CD4-positive, alpha-beta memory T cell (primary cell): Measurements from ENCODE around the gene GGNBP2. TPM values are rescaled to one million over a fixed set of nuclear protein-coding genes. Genes with fewer than 3 reads are reported as not detected.

Source experiments
- CTCF ChIA-PET: fragments of 350-600 bp; sonication (Branson Sonifier 250); formaldehyde crosslinking; loops from one replicate; lab custom pipeline; 2021; ENCODE audit warnings: inconsistent platforms; ENCODE audit not compliant: partially characterized antibody; lab: Charles Lee
- POLR2A ChIA-PET: fragments of 350-600 bp; sonication (Branson Sonifier 250); formaldehyde crosslinking; loops from one replicate; lab custom pipeline; 2021; ENCODE audit not compliant: partially characterized antibody; lab: Charles Lee
- DNase-seq, 5 donors: peaks; one replicate each; pipeline versions ENCODE4 v3.0.0 to v3.0.0-alpha.2; 2020 to 2022; ENCODE audit warnings: mixed read lengths in 1 of 5
- H3K27ac ChIP-seq: one replicate; pipeline ENCODE4 v1.7.0; 2013; ENCODE audit warnings: low read depth, low read length
- H3K27me3 ChIP-seq: 2 replicates; pipeline ENCODE4 v1.7.0; 2013; ENCODE audit warnings: mild to moderate bottlenecking, low read length, moderate library complexity; ENCODE audit not compliant: insufficient read depth
- H3K36me3 ChIP-seq: 2 replicates; pipeline ENCODE4 v1.7.0; 2013; ENCODE audit warnings: mild to moderate bottlenecking, low read length, moderate library complexity; ENCODE audit not compliant: insufficient read depth
- H3K4me1 ChIP-seq: 2 replicates; pipeline ENCODE4 v1.7.0; 2013; ENCODE audit warnings: mild to moderate bottlenecking, low read length, moderate library complexity; ENCODE audit not compliant: insufficient read depth
- H3K4me3 ChIP-seq, 2 donors: one replicate each; pipeline ENCODE4 v1.7.0; 2013; ENCODE audit warnings: low read length in 2 of 2, mild to moderate bottlenecking in 1 of 2
- H3K9me3 ChIP-seq, 2 donors: one replicate each; pipeline ENCODE4 v1.7.0; 2013; ENCODE audit warnings: low read length in 2 of 2, control low read depth in 1 of 2; ENCODE audit not compliant: control insufficient read depth in 1 of 2
- H3K27ac Mint-ChIP-seq, 7 donors: one replicate each; pipeline ENCODE4 v1.8.0; 2020 to 2021; ENCODE audit warnings: mixed read lengths in 7 of 7, mild to moderate bottlenecking in 6 of 7, inconsistent platforms in 3 of 7, moderate library complexity in 3 of 7
- H3K27me3 Mint-ChIP-seq, 2 donors: one replicate each; pipeline ENCODE4 v1.8.0; 2020 to 2021; ENCODE audit warnings: mixed read lengths in 2 of 2
- H3K36me3 Mint-ChIP-seq, 2 donors: one replicate each; pipeline ENCODE4 v1.8.0; 2020 to 2021; ENCODE audit warnings: mixed read lengths in 2 of 2, inconsistent platforms in 1 of 2, mild to moderate bottlenecking in 1 of 2
- H3K4me1 Mint-ChIP-seq, 4 donors: one replicate each; pipeline ENCODE4 v1.8.0; 2020 to 2021; ENCODE audit warnings: mixed read lengths in 4 of 4, mild to moderate bottlenecking in 1 of 4
- H3K4me3 Mint-ChIP-seq, 8 donors: one replicate each; pipeline ENCODE4 v1.8.0; 2020 to 2021; ENCODE audit warnings: mixed read lengths in 8 of 8, mild to moderate bottlenecking in 7 of 8, moderate library complexity in 6 of 8, inconsistent platforms in 3 of 8
- H3K9me3 Mint-ChIP-seq, 8 donors: one replicate each; pipeline ENCODE4 v1.8.0; 2020 to 2021; ENCODE audit warnings: mixed read lengths in 8 of 8, mild to moderate bottlenecking in 5 of 8, inconsistent platforms in 3 of 8, moderate library complexity in 1 of 8
- intact Hi-C: fragments of 100-400 bp; cut with micrococcal nuclease; formaldehyde crosslinking; loops from one replicate; pipeline ENCODE4 v1.15.1; 2023
- polyA plus RNA-seq, 2 donors: library from polyadenylated mRNA; unstranded; fragments of 300-500 nt; fragmentation: Illumina TruSeq; gene quantifications; one replicate each; pipeline ENCODE4 v1.2.3, GENCODE V29; 2021
- total RNA-seq, 2 experiments: library from RNA; stranded (reverse); gene quantifications; one replicate each; pipeline ENCODE4 v1.2.3, GENCODE V29; 2021

The GGNBP2 gene
- total and polyA plus RNA-seq, 4 experiments from 2014 or later, result 45.5 to 143 (median 112) TPM

- H3K36me3 Mint-ChIP-seq, result peaks cover 6 to 51% of the 10 kb centered on the region in 2 donors
- H3K27me3 ChIP-seq, result no peaks in the 10 kb centered on the region
- intact Hi-C loops, result loop anchor here (10.0 kb wide), 1 partner anchor 192 kb away; no protein-coding TSS in a partner anchor
- H3K9me3 ChIP-seq, result no peaks in the 10 kb centered on the region
- no peaks in the 10 kb centered on the region for H3K27me3 Mint-ChIP-seq
- ChIA-PET CTCF (no interaction called here), POLR2A (no interaction called here)
- peaks cover 9% of the 10 kb centered on the region for H3K36me3 ChIP-seq
- H3K4me3 Mint-ChIP-seq, result peak overlapping the region in 3 of 8 donors; percentile 24 to 58 (median 48)
- peaks cover 9 to 33% (median 19%) of the 10 kb centered on the region in 4 donors for H3K4me1 Mint-ChIP-seq
- peaks cover 0 to 2% (median 0%) of the 10 kb centered on the region in 8 donors for H3K9me3 Mint-ChIP-seq
- peaks cover 12% of the 10 kb centered on the region for H3K4me1 ChIP-seq
- H3K27ac ChIP-seq, result no peak overlapping the region
- DNase-seq, result no peak
- peak overlapping the region in 4 of 7 donors; percentile 1 to 91 (median 75) for H3K27ac Mint-ChIP-seq
- no peak overlapping the region for H3K4me3 ChIP-seq
These were observed 12.2 kb upstream of the GGNBP2 start for GRCh38 chr17:36532435-36532975.

GRCh38 chr17:36533935-36534839, 10.5 kb upstream of the GGNBP2 start:
- Mint-ChIP-seq H3K4me3 (peak overlapping the region; percentile 90 to 97 (median 95)), H3K36me3 (peaks cover 4 to 44% of the 10 kb centered on the region in 2 donors), H3K27ac (peak overlapping the region; percentile 91 to 97 (median 96)), H3K27me3 (no peaks in the 10 kb centered on the region), H3K9me3 (peaks cover 0 to 2% (median 0%) of the 10 kb centered on the region in 8 donors), H3K4me1 (peaks cover 8 to 31% (median 19%) of the 10 kb centered on the region in 4 donors)
- Histone ChIP-seq H3K36me3 (peaks cover 4% of the 10 kb centered on the region), H3K4me3 (peak overlapping the region; percentile 58 to 99), H3K9me3 (no peaks in the 10 kb centered on the region), H3K4me1 (peaks cover 12% of the 10 kb centered on the region), H3K27me3 (no peaks in the 10 kb centered on the region), H3K27ac (peak overlapping the region; percentile 82)
- ChIA-PET CTCF (interaction anchor here (0.6 to 3.9 kb wide), 12 partner anchors 10 to 68 kb away, joined by 3 to 24 read pairs (median 4); partner anchors contain the start of genes GGNBP2 and MRM1), POLR2A (interaction anchor here (0.9 to 5.2 kb wide), 8 partner anchors 12 to 415 kb away, joined by 3 to 151 read pairs (median 5); partner anchors contain the start of genes DHRS11, GGNBP2, MRM1 and ZNHIT3)
- intact Hi-C loops, result loop anchor here (1.0 to 10.0 kb wide), 3 partner anchors 10 to 191 kb away; partner anchors contain the start of genes GGNBP2 and ZNHIT3
- peak; percentile 15 to 72 (median 49) for DNase-seq

- peaks cover 9 to 27% (median 19%) of the 10 kb centered on the region in 4 donors for H3K4me1 Mint-ChIP-seq
- H3K27ac Mint-ChIP-seq, result peak within 1 kb of the TSS; percentile 91 to 97 (median 96)
- DNase-seq, result peak; percentile 81 to 87 (median 85)
- H3K27me3 ChIP-seq, result no peaks in the 10 kb centered on the region
- peaks cover 0 to 2% (median 0%) of the 10 kb centered on the region in 8 donors for H3K9me3 Mint-ChIP-seq
- H3K27me3 Mint-ChIP-seq, result no peaks in the 10 kb centered on the region
- no peaks in the 10 kb centered on the region for H3K9me3 ChIP-seq
- peak within 1 kb of the TSS; percentile 82 for H3K27ac ChIP-seq
- H3K36me3 Mint-ChIP-seq, result peaks cover 0 to 42% of the 10 kb centered on the region in 2 donors
- peak within 1 kb of the TSS; percentile 90 to 97 (median 95) for H3K4me3 Mint-ChIP-seq
- H3K4me1 ChIP-seq, result peaks cover 12% of the 10 kb centered on the region
- H3K36me3 ChIP-seq, result peaks cover 4% of the 10 kb centered on the region
- peak within 1 kb of the TSS; percentile 58 to 99 for H3K4me3 ChIP-seq
- intact Hi-C loops, result loop anchor here (1.0 to 10.0 kb wide), 4 partner anchors 9 to 190 kb away; partner anchors contain the start of genes GGNBP2, MRM1 and ZNHIT3
- ChIA-PET CTCF (interaction anchor here (0.6 to 3.9 kb wide), 11 partner anchors 10 to 67 kb away, joined by 3 to 24 read pairs (median 4); partner anchors contain the start of genes GGNBP2 and MRM1), POLR2A (interaction anchor here (0.9 to 5.2 kb wide), 11 partner anchors 11 to 1076 kb away, joined by 3 to 151 read pairs (median 6); partner anchors contain the start of genes DHRS11, GGNBP2, MRM1 and ZNHIT3)
These were observed 9.7 kb upstream of the GGNBP2 start, which contains the start of the genes MYO19 and PIGW for GRCh38 chr17:36534840-36535668. MYO19 (minus strand) TSS chr17:36534868; CDS start chr17:36532538, 2,330 bp downstream. PIGW (plus strand) TSS chr17:36534987; CDS start chr17:36537102, 2,115 bp downstream.

- H3K4me3 Mint-ChIP-seq, result peak overlapping the region; percentile 90 to 97 (median 95)
- no peaks in the 10 kb centered on the region for H3K27me3 ChIP-seq
- ChIA-PET POLR2A (interaction anchor here (1.0 to 5.2 kb wide), 9 partner anchors 10 to 1075 kb away, joined by 3 to 151 read pairs (median 6); partner anchors contain the start of genes DHRS11, GGNBP2, MRM1 and ZNHIT3), CTCF (interaction anchor here (1.0 to 3.9 kb wide), 3 partner anchors 9 to 66 kb away, joined by 3 to 24 read pairs (median 19); partner anchors contain the start of genes GGNBP2 and MRM1)
- H3K27me3 Mint-ChIP-seq, result no peaks in the 10 kb centered on the region
- no peak for DNase-seq
- peaks cover 4% of the 10 kb centered on the region for H3K36me3 ChIP-seq
- H3K9me3 Mint-ChIP-seq, result peaks cover 0 to 2% (median 0%) of the 10 kb centered on the region in 8 donors
- H3K36me3 Mint-ChIP-seq, result peaks cover 0 to 42% of the 10 kb centered on the region in 2 donors
- H3K4me1 Mint-ChIP-seq, result peaks cover 9 to 27% (median 19%) of the 10 kb centered on the region in 4 donors
- intact Hi-C loops, result loop anchor here (1.0 to 10.0 kb wide), 2 partner anchors 66 to 189 kb away; partner anchors contain the start of gene MRM1
- no peaks in the 10 kb centered on the region for H3K9me3 ChIP-seq
- peak overlapping the region; percentile 91 to 97 (median 96) for H3K27ac Mint-ChIP-seq
- peaks cover 12% of the 10 kb centered on the region for H3K4me1 ChIP-seq
- peak overlapping the region; percentile 82 for H3K27ac ChIP-seq
- H3K4me3 ChIP-seq, result peak overlapping the region; percentile 58 to 99
These were observed 9.0 kb upstream of the GGNBP2 start for GRCh38 chr17:36535669-36536081.

- Mint-ChIP-seq H3K9me3 (no peaks in the 10 kb centered on the region), H3K27ac (peak overlapping the region in 1 of 7 donors; percentile 36), H3K36me3 (peaks cover 0 to 22% of the 10 kb centered on the region in 2 donors), H3K27me3 (no peaks in the 10 kb centered on the region), H3K4me1 (peaks cover 7 to 22% (median 11%) of the 10 kb centered on the region in 4 donors), H3K4me3 (no peak overlapping the region)
- Histone ChIP-seq H3K36me3 (no peaks in the 10 kb centered on the region), H3K27me3 (no peaks in the 10 kb centered on the region), H3K4me3 (no peak overlapping the region), H3K4me1 (peaks cover 19% of the 10 kb centered on the region), H3K9me3 (no peaks in the 10 kb centered on the region), H3K27ac (no peak overlapping the region)
- DNase-seq, result no peak
- CTCF ChIA-PET, result no interaction called here
- POLR2A ChIA-PET, result interaction anchor here (0.7 kb wide), 1 partner anchor 107 kb away, joined by 3 read pairs; no protein-coding TSS in a partner anchor
- intact Hi-C loops, result loop anchor here (10.0 kb wide), 1 partner anchor 1064 kb away; the partner anchor contains the start of gene SYNRG
These were observed 4.0 kb upstream of the GGNBP2 start for GRCh38 chr17:36540696-36541095.
